H1 (cell line): Measurements from ENCODE around the gene TNFRSF11A. TPM values are rescaled to one million over a fixed set of nuclear protein-coding genes. Genes with fewer than 3 reads are reported as not detected.

Experiments
- CTCF ChIA-PET: fragments of 300-600 bp; sonication (Branson Sonifier 250); formaldehyde crosslinking; loops from one replicate; lab custom pipeline; 2021; ENCODE audit not compliant: partially characterized antibody; lab: Charles Lee
- POLR2A ChIA-PET: fragments of 300-600 bp; sonication (Branson Sonifier 250); formaldehyde crosslinking; loops from one replicate; lab custom pipeline; 2021; ENCODE audit warnings: inconsistent platforms; ENCODE audit not compliant: partially characterized antibody; lab: Charles Lee
- DNase-seq, 2 experiments: peaks; one replicate each; pipeline versions ENCODE4 v3.0.0 to v3.0.0-alpha.2; 2010 to 2022; ENCODE audit warnings: low spot score in 2 of 2, low read depth in 1 of 2, mixed read lengths in 1 of 2
- FAIRE-seq: peaks from 2 replicates; lab custom pipeline; 2011; peaks lifted over from hg19 to GRCh38; lab: Jason Lieb, UNC
- H2AFZ ChIP-seq: 2 replicates; pipeline ENCODE4 v1.8.1; 2012; ENCODE audit warnings: low read length, inconsistent platforms
- H2AK5ac ChIP-seq: 2 replicates; pipeline ENCODE4 v1.6.1; 2013; ENCODE audit warnings: low read depth, low read length
- H2BK120ac ChIP-seq: replicated peaks from 2 replicates; pipeline ENCODE3; 2013; ENCODE audit warnings: low read depth, low read length, inconsistent platforms
- H2BK12ac ChIP-seq: 2 replicates; pipeline ENCODE4 v1.6.1; 2013; ENCODE audit warnings: low read depth, low read length
- H2BK15ac ChIP-seq: 2 replicates; pipeline ENCODE4 v1.6.1; 2013; ENCODE audit warnings: low read length
- H2BK20ac ChIP-seq: 2 replicates; pipeline ENCODE4 v1.6.1; 2013; ENCODE audit warnings: low read length
- H2BK5ac ChIP-seq: 2 replicates; pipeline ENCODE4 v1.6.1; 2013; ENCODE audit warnings: low read depth, low read length
- H3K14ac ChIP-seq: 2 replicates; pipeline ENCODE4 v1.6.1; 2013; ENCODE audit warnings: inconsistent platforms; ENCODE audit not compliant: insufficient read length
- H3K18ac ChIP-seq: 2 replicates; pipeline ENCODE4 v1.6.1; 2013; ENCODE audit warnings: low read length; ENCODE audit errors: extremely low read depth
- H3K23ac ChIP-seq: 2 replicates; pipeline ENCODE4 v1.6.1; 2013; ENCODE audit warnings: inconsistent platforms; ENCODE audit not compliant: insufficient read length
- H3K23me2 ChIP-seq: 2 replicates; pipeline ENCODE4 v1.6.1; 2013; ENCODE audit warnings: low read depth, low read length
- H3K27ac ChIP-seq: 2 replicates; pipeline ENCODE4 v1.6.1; 2011; ENCODE audit warnings: low read depth, low read length, inconsistent platforms
- H3K27me3 ChIP-seq, 4 experiments: replicated peaks in 1 of 4; 1 replicate in 1 of 4; 2 replicates in 3 of 4; pipeline versions ENCODE4 v1.6.1 to v1.8.1; 2011 to 2013; ENCODE audit warnings: low read length in 3 of 4, mild to moderate bottlenecking in 3 of 4, inconsistent platforms in 2 of 4, mixed read lengths in 2 of 4, moderate library complexity in 1 of 4; ENCODE audit not compliant: control insufficient read depth in 3 of 4, insufficient read depth in 3 of 4; ENCODE audit errors: extremely low read depth in 1 of 4
- H3K36me3 ChIP-seq, 4 experiments: 2 replicates each; pipeline versions ENCODE4 v1.6.1 to v1.8.1; 2011 to 2013; ENCODE audit warnings: mild to moderate bottlenecking in 4 of 4, low read length in 3 of 4, moderate library complexity in 2 of 4, control low read depth in 1 of 4, inconsistent platforms in 1 of 4; ENCODE audit not compliant: insufficient read depth in 4 of 4, control insufficient read depth in 2 of 4
- H3K4ac ChIP-seq: replicated peaks from 2 replicates; pipeline ENCODE3; 2013; ENCODE audit warnings: low read length, low read depth, mixed read lengths, inconsistent platforms; ENCODE audit not compliant: insufficient read length
- H3K4me1 ChIP-seq, 4 experiments: replicated peaks in 1 of 4; 1 replicate in 1 of 4; 2 replicates in 3 of 4; pipeline versions ENCODE4 v1.6.1 to v1.8.1; 2011 to 2013; ENCODE audit warnings: low read length in 3 of 4, inconsistent platforms in 2 of 4, mixed read lengths in 1 of 4; ENCODE audit not compliant: insufficient read depth in 4 of 4, control insufficient read depth in 3 of 4
- H3K4me2 ChIP-seq, 2 experiments: 2 replicates each; pipeline versions ENCODE4 v1.6.1 to v1.8.1; 2011 to 2013; ENCODE audit warnings: low read depth in 2 of 2, low read length in 2 of 2, control low read depth in 1 of 2, inconsistent platforms in 1 of 2, mild to moderate bottlenecking in 1 of 2; ENCODE audit not compliant: insufficient read depth in 1 of 2
- H3K4me3 ChIP-seq, 4 experiments: fragments of 200-600, 300-600 bp in 1 of 4; sonication (generic), shearing (Covaris generic), sonication (Bioruptor Twin) in 1 of 4; 2 replicates each; pipeline versions ENCODE4 v1.5.1 to v1.8.1; 2011 to 2016; ENCODE audit warnings: low read length in 4 of 4, low read depth in 3 of 4, control low read depth in 2 of 4, inconsistent platforms in 2 of 4, mild to moderate bottlenecking in 2 of 4, mixed read lengths in 1 of 4, moderate library complexity in 1 of 4; ENCODE audit not compliant: insufficient read depth in 2 of 4; ENCODE audit errors: extremely low read depth in 1 of 4
- H3K56ac ChIP-seq: replicated peaks from 2 replicates; pipeline ENCODE3; 2013; ENCODE audit warnings: low read depth, mild to moderate bottlenecking, mixed read lengths, low read length, inconsistent platforms; ENCODE audit not compliant: insufficient read length
- H3K79me1 ChIP-seq: 2 replicates; pipeline ENCODE4 v1.6.1; 2013; ENCODE audit warnings: low read depth, low read length, control low read depth
- H3K79me2 ChIP-seq, 2 experiments: 2 replicates each; pipeline versions ENCODE4 v1.6.1 to v1.8.1; 2012 to 2013; ENCODE audit warnings: low read length in 2 of 2, mild to moderate bottlenecking in 2 of 2, inconsistent platforms in 1 of 2; ENCODE audit not compliant: insufficient read depth in 2 of 2, control insufficient read depth in 1 of 2
- H3K9ac ChIP-seq, 4 experiments: replicated peaks in 1 of 4; 1 replicate in 1 of 4; 2 replicates in 3 of 4; pipeline versions ENCODE4 v1.6.1 to v1.8.1; 2011 to 2013; ENCODE audit warnings: low read depth in 3 of 4, low read length in 3 of 4, control low read depth in 2 of 4, mild to moderate bottlenecking in 2 of 4, moderate library complexity in 2 of 4, inconsistent platforms in 1 of 4; ENCODE audit errors: extremely low read depth in 1 of 4
- H3K9me3 ChIP-seq, 2 experiments: 2 replicates each; pipeline versions ENCODE4 v1.6.1 to v1.8.1; 2012 to 2013; ENCODE audit warnings: mild to moderate bottlenecking in 2 of 2, moderate library complexity in 2 of 2, control low read depth in 1 of 2, inconsistent platforms in 1 of 2, low read depth in 1 of 2, low read length in 1 of 2, mixed read lengths in 1 of 2; ENCODE audit not compliant: insufficient read depth in 2 of 2
- H4K20me1 ChIP-seq, 2 experiments: replicated peaks in 1 of 2; 2 replicates each; pipeline versions ENCODE3 to v1.8.1; 2011 to 2013; ENCODE audit warnings: inconsistent platforms in 2 of 2, low read length in 2 of 2, mild to moderate bottlenecking in 1 of 2; ENCODE audit not compliant: insufficient read depth in 2 of 2, control insufficient read depth in 1 of 2
- H4K5ac ChIP-seq: 2 replicates; pipeline ENCODE4 v1.6.1; 2013; ENCODE audit warnings: low read length, low read depth, mixed read lengths, inconsistent platforms; ENCODE audit not compliant: insufficient read length
- H4K8ac ChIP-seq: 2 replicates; pipeline ENCODE4 v1.8.0; 2013; ENCODE audit warnings: mild to moderate bottlenecking, moderate library complexity, low read length, inconsistent platforms; ENCODE audit not compliant: insufficient read depth; ENCODE audit errors: extremely low read depth
- H4K91ac ChIP-seq: replicated peaks from 2 replicates; pipeline ENCODE3; 2013; ENCODE audit warnings: low read length, mixed read lengths, inconsistent platforms; ENCODE audit not compliant: insufficient read length
- BCL11A ChIP-seq, 2 experiments: IDR thresholded peaks; one replicate each; pipeline ENCODE4 v1.6.1; 2011; ENCODE audit warnings: low read depth in 2 of 2, low read length in 2 of 2, mild to moderate bottlenecking in 2 of 2
- HDAC2 ChIP-seq, 2 experiments: fragments of 300-600 bp in 1 of 2; sonication (generic) in 1 of 2; IDR thresholded peaks; 2 replicates each; pipeline ENCODE4 v1.6.1; 2011 to 2012; ENCODE audit warnings: low read depth in 2 of 2, low read length in 2 of 2, mild to moderate bottlenecking in 2 of 2, moderate library complexity in 2 of 2, borderline replicate concordance in 1 of 2, inconsistent platforms in 1 of 2
- POLR2A ChIP-seq, 2 experiments: IDR thresholded peaks; 1 replicate in 1 of 2; 2 replicates in 1 of 2; pipeline ENCODE4 v1.6.1; 2011; ENCODE audit warnings: low read depth in 2 of 2, low read length in 2 of 2, mild to moderate bottlenecking in 2 of 2; ENCODE audit errors: control extremely low read depth in 1 of 2
- RBBP5 ChIP-seq: IDR thresholded peaks from 2 replicates; pipeline ENCODE4 v1.7.1; 2012; ENCODE audit warnings: low read depth, mild to moderate bottlenecking, inconsistent platforms, low read length, moderate library complexity, borderline replicate concordance
- SAP30 ChIP-seq: fragments of 300-600 bp; sonication (generic); IDR thresholded peaks from 2 replicates; pipeline ENCODE4 v1.7.1; 2012; ENCODE audit warnings: low read length, moderate library complexity, mild to moderate bottlenecking, inconsistent platforms; ENCODE audit not compliant: insufficient read depth, insufficient replicate concordance
- SIX5 ChIP-seq: IDR thresholded peaks from 2 replicates; pipeline ENCODE4 v1.6.1; 2011; ENCODE audit warnings: mild to moderate bottlenecking, low read depth, low read length
- TAF1 ChIP-seq: IDR thresholded peaks from 2 replicates; pipeline ENCODE4 v1.6.1; 2011; ENCODE audit warnings: mild to moderate bottlenecking, low read depth, low read length
- TCF12 ChIP-seq: IDR thresholded peaks from 2 replicates; pipeline ENCODE4 v1.6.1; 2011; ENCODE audit warnings: low read depth, mild to moderate bottlenecking, low read length
- TEAD4 ChIP-seq: IDR thresholded peaks from 2 replicates; pipeline ENCODE4 v1.6.1; 2012; ENCODE audit warnings: low read depth, low read length, inconsistent platforms, mixed read lengths
- WGBS, 2 experiments: shearing (Covaris generic) in 1 of 2; methylation state at CpG; one replicate each; pipeline versions ENCODE4 v1.1.6 to v1.1.7; 2013 to 2015; ENCODE audit warnings: low lambda C conversion rate in 2 of 2, mixed read lengths in 2 of 2, inconsistent platforms in 1 of 2, low coverage in 1 of 2, missing lambda C conversion rate in 1 of 2; ENCODE audit not compliant: insufficient replicate concordance in 2 of 2, insufficient coverage in 1 of 2, insufficient read length in 1 of 2; ENCODE audit errors: extremely low coverage in 1 of 2, missing lambda C conversion rate in 1 of 2; 5-methylcytosine and 5-hydroxymethylcytosine counted together
- polyA plus RNA-seq, 7 experiments: library from polyadenylated mRNA; depleted of rRNA in 3 of 7; stranded (reverse) in 5 of 7; unstranded in 2 of 7; fragments of >200 nt in 5 of 7; fragments of 200-250 nt in 2 of 7; gene quantifications; 1 replicate in 5 of 7; 2 replicates in 1 of 7; 4 replicates in 1 of 7; pipeline versions ENCODE4 v1.2.1 to v1.2.3, GENCODE V29; 2011 to 2013; ENCODE audit warnings: missing spikeins in 2 of 7, mixed read lengths in 2 of 7
- total RNA-seq: library from RNA; stranded (reverse); fragmentation: NEBNext Ultra II Directional; extraction: Animal tissue kit (Norgen Biotek cat#: 25700); gene quantifications from 2 replicates; pipeline ENCODE4 v1.2.1, GENCODE V29; 2021
- TF ChIP-seq, protein P1 (sequence below): IDR thresholded peaks from 2 replicates; pipeline ENCODE4 v1.6.1; 2011; ENCODE audit warnings: low read depth, mild to moderate bottlenecking, low read length; ENCODE audit not compliant: insufficient read depth

Gene TNFRSF11A
- total and polyA plus RNA-seq, 2 of the 8 experiments (the other 6 are each of a cell fraction or from before 2014, with no cell fraction given), result 8.7 to 10.6 TPM

GRCh38 chr18:62324181-62324828, 805 bp upstream of the TNFRSF11A start:
- WGBS, 2 experiments, result 12% methylated on average over 12 of the region's 12 CpGs; no CpG with 5 or more reads in 1 of the 2 experiments
- Histone ChIP-seq H2BK12ac (0 out of 2 replicates have a peak overlapping the region, but pooled peaks have one; percentile 40), H4K8ac (peak overlapping the region; percentile 75; the same call in 1 of the 2 replicates), H3K4me1 (peaks cover 10 to 25% (median 14%) of the 10 kb centered on the region in 4 experiments), H3K79me1 (no peaks in the 10 kb centered on the region), H2BK15ac (0 out of 2 replicates have a peak overlapping the region, but pooled peaks have one; percentile 8), H4K91ac (peak overlapping the region; percentile 0), H3K14ac (no peak overlapping the region), H3K4ac (no peak overlapping the region), H3K27me3 (peaks cover 3 to 25% (median 14%) of the 10 kb centered on the region in 4 experiments), H3K79me2 (peaks cover 0 to 33% of the 10 kb centered on the region in 2 experiments; a peak in 2 of 4 replicates), H3K23ac (no peak overlapping the region), H2AK5ac (no peak overlapping the region), H3K18ac (peak overlapping the region; percentile 71; the same call in 1 of the 2 replicates), H4K5ac (no peak overlapping the region), H3K36me3 (no peaks in the 10 kb centered on the region), H3K56ac (peak overlapping the region; percentile 5), H3K9me3 (no peaks in the 10 kb centered on the region), H2AFZ (no peak overlapping the region), H2BK120ac (peak overlapping the region; percentile 5), H3K23me2 (peaks cover 19% of the 10 kb centered on the region), H3K27ac (no peak overlapping the region), H2BK5ac (peak overlapping the region; percentile 10; the same call in 1 of the 2 replicates), H3K9ac (peak overlapping the region in 2 of 4 experiments; percentile 35 to 56; a peak in 4 of 7 replicates), H2BK20ac (0 out of 2 replicates have a peak overlapping the region, but pooled peaks have one; percentile 91), H4K20me1 (peaks cover 0 to 1% of the 10 kb centered on the region in 2 experiments), H3K4me2 (peak overlapping the region; percentile 82 to 86), H3K4me3 (peak overlapping the region; percentile 42 to 69 (median 55))
- CTCF ChIA-PET, result interaction anchor here (0.8 to 4.1 kb wide), 14 partner anchors 9 to 247 kb away, joined by 3 to 16 read pairs (median 4); no protein-coding TSS in a partner anchor
- FAIRE-seq, result peak; percentile 32
- POLR2A ChIA-PET, result interaction anchor here (0.7 to 1.7 kb wide), 2 partner anchors 16 to 415 kb away, joined by 3 to 5 read pairs; no protein-coding TSS in a partner anchor
- no peak for TF ChIP-seq SIX5
- 0 out of 2 replicates have a peak, but pooled peaks have one; percentile 39 for TF ChIP-seq RBBP5
- no peak for TF ChIP-seq SAP30
- peak in 1 of 2 experiments; percentile 13; a peak in 1 of 3 replicates for TF ChIP-seq POLR2A (IDR thresholded peaks at IDR 0.05; ENCODE audit: control extremely low read depth in 1 of 2, low read depth in 2 of 2, low read length in 2 of 2)
- 0 out of 2 replicates have a peak, but pooled peaks have one; percentile 37 for TF ChIP-seq TAF1
- no peak for TF ChIP-seq HDAC2 (IDR thresholded peaks at IDR 0.05; ENCODE audit: borderline replicate concordance in 1 of 2, low read depth in 2 of 2, low read length in 2 of 2)
- TF ChIP-seq, protein P1, sequence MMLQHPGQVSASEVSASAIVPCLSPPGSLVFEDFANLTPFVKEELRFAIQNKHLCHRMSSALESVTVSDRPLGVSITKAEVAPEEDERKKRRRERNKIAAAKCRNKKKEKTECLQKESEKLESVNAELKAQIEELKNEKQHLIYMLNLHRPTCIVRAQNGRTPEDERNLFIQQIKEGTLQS, result no peak
- no peak for TF ChIP-seq BCL11A (IDR thresholded peaks at IDR 0.05; ENCODE audit: low read depth in 2 of 2, low read length in 2 of 2)
- no peak for TF ChIP-seq TCF12
- TF ChIP-seq TEAD4, result no peak
- DNase-seq, result peak in 1 of 2 experiments; percentile 64
